K562 (cell line): ENCODE results near the gene BAIAP3. TPM values are rescaled to one million over a fixed set of nuclear protein-coding genes. Genes with fewer than 3 reads are reported as not detected.
A peak's percentile ranks its signal among the peaks of the same experiment; 100 is the strongest.

Experiments
- ATF1 ChIP-seq, 2 experiments: fragments of 450-650 bp in 1 of 2; IDR thresholded peaks; 2 replicates each; pipeline ENCODE4 v1.6.1; 2016; ENCODE audit warnings: missing compliant biosample characterization in 1 of 2, missing genetic modification characterization in 1 of 2
- BRCA1 ChIP-seq, 2 experiments: fragments of 450-650 bp in 1 of 2; sonication (generic) in 1 of 2; formaldehyde crosslinking in 1 of 2; IDR thresholded peaks; 2 replicates each; pipeline versions ENCODE4 v1.5.0 to v1.6.1; 2017 to 2020; ENCODE audit warnings: mild to moderate bottlenecking in 1 of 2, missing genetic modification reagents in 1 of 2
- FOSL1 ChIP-seq: fragments of 200-800 bp; sonication (Bioruptor generic); conservative IDR thresholded peaks from 2 replicates; pipeline ENCODE4 v1.6.1; 2016; ENCODE audit warnings: missing genetic modification characterization, missing compliant biosample characterization
- FOXJ3 ChIP-seq: sonication (generic); formaldehyde crosslinking; IDR thresholded peaks from 2 replicates; pipeline ENCODE4 v1.4.0; 2020; ENCODE audit warnings: mild to moderate bottlenecking, missing genetic modification reagents
- GATA2 ChIP-seq: sonication (generic); formaldehyde crosslinking; IDR thresholded peaks from 2 replicates; pipeline ENCODE4 v1.4.0; 2020; ENCODE audit warnings: mild to moderate bottlenecking, missing genetic modification reagents
- HDAC3 ChIP-seq: fragments of 450-650 bp; IDR thresholded peaks from 2 replicates; pipeline ENCODE4 v1.6.1; 2018; ENCODE audit warnings: borderline replicate concordance, mild to moderate bottlenecking, moderate library complexity; ENCODE audit not compliant: partially characterized antibody
- HDAC8 ChIP-seq: fragments of 450-650 bp; IDR thresholded peaks from 2 replicates; pipeline ENCODE4 v1.6.1; 2016; ENCODE audit warnings: mild to moderate bottlenecking, missing genetic modification characterization, moderate library complexity, missing compliant biosample characterization
- IFI16 ChIP-seq: fragments of 250-450 bp; sonication (Bioruptor Pico); IDR thresholded peaks from 2 replicates; pipeline ENCODE4 v2.1.2; 2022; ENCODE audit warnings: mild to moderate bottlenecking, inconsistent platforms
- MAFK ChIP-seq: IDR thresholded peaks from 2 replicates; pipeline ENCODE4 v1.6.1; 2011; ENCODE audit warnings: low read length, improper control_type of control experiment
- MCM5 ChIP-seq: fragments of 450-650 bp; IDR thresholded peaks from 2 replicates; pipeline ENCODE4 v1.6.1; 2016; ENCODE audit warnings: low read depth
- MEF2A ChIP-seq: IDR thresholded peaks from 2 replicates; pipeline ENCODE4 v1.6.1; 2011; ENCODE audit warnings: low read depth, mild to moderate bottlenecking, low read length, moderate library complexity; ENCODE audit not compliant: control insufficient read depth
- POU5F1 ChIP-seq: fragments of 150-350 bp; IDR thresholded peaks from 2 replicates; pipeline ENCODE4 v1.6.1; 2014; ENCODE audit warnings: borderline replicate concordance, low read length, low read depth, mild to moderate bottlenecking; ENCODE audit not compliant: partially characterized antibody
- RAD21 ChIP-seq, 2 experiments: fragments of 250-450 bp in 1 of 2; fragments of 450-650 bp in 1 of 2; sonication (Bioruptor Pico) in 1 of 2; formaldehyde crosslinking in 1 of 2; IDR thresholded peaks in 1 of 2; conservative IDR thresholded peaks in 1 of 2; 2 replicates each; pipeline versions ENCODE4 v1.4.0 to v1.8.0; 2020 to 2022; ENCODE audit warnings: mild to moderate bottlenecking in 2 of 2, moderate library complexity in 1 of 2
- SAFB2 ChIP-seq: fragments of 200-400 bp; formaldehyde crosslinking; IDR thresholded peaks from 2 replicates; pipeline ENCODE4 v1.6.1; 2018; ENCODE audit warnings: borderline replicate concordance, low read length, low read depth, moderate library complexity; ENCODE audit not compliant: severe bottlenecking
- SIN3B ChIP-seq: fragments of 450-650 bp; IDR thresholded peaks from 2 replicates; pipeline ENCODE4 v1.6.1; 2017; ENCODE audit warnings: low read depth, mild to moderate bottlenecking, moderate library complexity
- TARDBP ChIP-seq: fragments of 450-650 bp; IDR thresholded peaks from 2 replicates; pipeline ENCODE4 v1.6.1; 2016
- ZNF133 ChIP-seq: fragments of 250-450 bp; sonication (Bioruptor Pico); IDR thresholded peaks from 2 replicates; pipeline ENCODE4 v1.4.0; 2020; ENCODE audit warnings: mild to moderate bottlenecking
- ZNF232 ChIP-seq: sonication (generic); formaldehyde crosslinking; IDR thresholded peaks from 2 replicates; pipeline ENCODE4 v1.8.0; 2022; ENCODE audit warnings: mild to moderate bottlenecking, missing genetic modification reagents
- ZNF740 ChIP-seq, 3 experiments: fragments of 200-800 bp in 1 of 3; sonication (Bioruptor generic) in 1 of 3; sonication (generic) in 1 of 3; formaldehyde crosslinking in 1 of 3; IDR thresholded peaks; 2 replicates each; pipeline versions ENCODE4 v1.6.1 to v1.8.0; 2016 to 2022; ENCODE audit warnings: mild to moderate bottlenecking in 2 of 3, missing compliant biosample characterization in 2 of 3, missing genetic modification characterization in 2 of 3, missing genetic modification reagents in 1 of 3
- polyA plus RNA-seq, 8 experiments: library from polyadenylated mRNA; depleted of rRNA in 4 of 8; stranded (reverse) in 5 of 8; unstranded in 3 of 8; fragments of >200 nt; fragmentation: Nextera tagmentation in 2 of 8; fragmentation: Illumina TruSeq in 1 of 8; extraction: Ambion mirVana in 2 of 8; extraction: Trizol in 1 of 8; gene quantifications; 2 replicates each; pipeline versions ENCODE4 v1.2.1 to v1.2.3, GENCODE V29; 2011 to 2014; ENCODE audit warnings: inconsistent platforms in 1 of 8, missing spikeins in 1 of 8
- total RNA-seq, 7 experiments: library from RNA; depleted of rRNA in 6 of 7; stranded (reverse); fragments of >200 nt in 6 of 7; fragmentation: Illumina TruSeq in 2 of 7; extraction: Trizol in 2 of 7; gene quantifications; 2 replicates each; pipeline versions ENCODE4 v1.2.1 to v1.2.3, GENCODE V29; 2011 to 2021; ENCODE audit warnings: low replicate concordance in 1 of 7
- TF ChIP-seq, protein P1 (sequence below): fragments of 250-450 bp; sonication (Bioruptor Pico); IDR thresholded peaks from 2 replicates; pipeline ENCODE4 v1.5.0; 2022; ENCODE audit warnings: mild to moderate bottlenecking
- TF ChIP-seq, protein P2 (sequence below): fragments of 250-450 bp; sonication (Bioruptor Pico); IDR thresholded peaks from 2 replicates; pipeline ENCODE4 v1.5.0; 2020; ENCODE audit warnings: mild to moderate bottlenecking

BAIAP3 gene
- total and polyA plus RNA-seq, 9 of the 15 experiments (the other 6 are each of a cell fraction or from before 2014, with no cell fraction given) = 0.03 to 4.5 (median 0.57) TPM; not detected in 1

GRCh38 chr16:1293921-1294656 lies 39.4 kb upstream of the BAIAP3 start (continued):
- TF ChIP-seq, protein P1, sequence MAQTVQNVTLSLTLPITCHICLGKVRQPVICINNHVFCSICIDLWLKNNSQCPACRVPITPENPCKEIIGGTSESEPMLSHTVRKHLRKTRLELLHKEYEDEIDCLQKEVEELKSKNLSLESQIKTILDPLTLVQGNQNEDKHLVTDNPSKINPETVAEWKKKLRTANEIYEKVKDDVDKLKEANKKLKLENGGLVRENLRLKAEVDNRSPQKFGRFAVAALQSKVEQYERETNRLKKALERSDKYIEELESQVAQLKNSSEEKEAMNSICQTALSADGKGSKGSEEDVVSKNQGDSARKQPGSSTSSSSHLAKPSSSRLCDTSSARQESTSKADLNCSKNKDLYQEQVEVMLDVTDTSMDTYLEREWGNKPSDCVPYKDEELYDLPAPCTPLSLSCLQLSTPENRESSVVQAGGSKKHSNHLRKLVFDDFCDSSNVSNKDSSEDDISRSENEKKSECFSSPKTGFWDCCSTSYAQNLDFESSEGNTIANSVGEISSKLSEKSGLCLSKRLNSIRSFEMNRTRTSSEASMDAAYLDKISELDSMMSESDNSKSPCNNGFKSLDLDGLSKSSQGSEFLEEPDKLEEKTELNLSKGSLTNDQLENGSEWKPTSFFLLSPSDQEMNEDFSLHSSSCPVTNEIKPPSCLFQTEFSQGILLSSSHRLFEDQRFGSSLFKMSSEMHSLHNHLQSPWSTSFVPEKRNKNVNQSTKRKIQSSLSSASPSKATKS = peak; percentile 91; the same call in 1 of the 2 replicates
- TF ChIP-seq ZNF232 (CRISPR knock-in tag) (no peak), FOSL1 (tag) (peak; percentile 88), MCM5 (no peak), RAD21 (CRISPR knock-in tag; conservative IDR thresholded peaks at IDR 0.05 in 1 of 2, IDR thresholded peaks at IDR 0.05 in 1 of 2) (peak in 1 of 2 experiments; percentile 27; a peak in 1 of 4 replicates), MAFK (no peak), HDAC8 (tag) (peak; percentile 100), BRCA1 (IDR thresholded peaks at IDR 0.05) (no peak), BRCA1 (CRISPR knock-in tag; IDR thresholded peaks at IDR 0.05) (no peak), ZNF133 (CRISPR knock-in tag) (peak; percentile 96), FOXJ3 (CRISPR knock-in tag) (no peak), SAFB2 (no peak), IFI16 (CRISPR knock-in tag) (peak; percentile 96), SIN3B (no peak), GATA2 (CRISPR knock-in tag) (no peak), TARDBP (no peak), ZNF740 (CRISPR knock-in tag; IDR thresholded peaks at IDR 0.05) (0 out of 2 replicates have a peak, but pooled peaks have one; percentile 28), ZNF740 (tag; IDR thresholded peaks at IDR 0.05) (peak in 1 of 2 experiments; percentile 99; a peak in 2 of 4 replicates), ATF1 (CRISPR knock-in tag; IDR thresholded peaks at IDR 0.05) (no peak), ATF1 (tag; IDR thresholded peaks at IDR 0.05) (peak; percentile 87), POU5F1 (no peak), HDAC3 (no peak), MEF2A (no peak)
- TF ChIP-seq, protein P2, sequence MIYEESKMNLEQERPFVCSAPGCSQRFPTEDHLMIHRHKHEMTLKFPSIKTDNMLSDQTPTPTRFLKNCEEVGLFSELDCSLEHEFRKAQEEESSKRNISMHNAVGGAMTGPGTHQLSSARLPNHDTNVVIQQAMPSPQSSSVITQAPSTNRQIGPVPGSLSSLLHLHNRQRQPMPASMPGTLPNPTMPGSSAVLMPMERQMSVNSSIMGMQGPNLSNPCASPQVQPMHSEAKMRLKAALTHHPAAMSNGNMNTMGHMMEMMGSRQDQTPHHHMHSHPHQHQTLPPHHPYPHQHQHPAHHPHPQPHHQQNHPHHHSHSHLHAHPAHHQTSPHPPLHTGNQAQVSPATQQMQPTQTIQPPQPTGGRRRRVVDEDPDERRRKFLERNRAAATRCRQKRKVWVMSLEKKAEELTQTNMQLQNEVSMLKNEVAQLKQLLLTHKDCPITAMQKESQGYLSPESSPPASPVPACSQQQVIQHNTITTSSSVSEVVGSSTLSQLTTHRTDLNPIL (CRISPR knock-in tag) = peak; percentile 96
